K562 (cell line): ENCODE data around the gene HINT2. TPM values are rescaled to one million over a fixed set of nuclear protein-coding genes. Genes with fewer than 3 reads are reported as not detected.
A peak's percentile ranks its signal among the peaks of the same experiment; 100 is the strongest.

Experiments used
- ATF1 ChIP-seq, 2 experiments: fragments of 450-650 bp in 1 of 2; IDR thresholded peaks; 2 replicates each; pipeline ENCODE4 v1.6.1; 2016; ENCODE audit warnings: missing compliant biosample characterization in 1 of 2, missing genetic modification characterization in 1 of 2
- CEBPZ ChIP-seq: fragments of 150-350 bp; IDR thresholded peaks from 2 replicates; pipeline ENCODE4 v1.6.1; 2014; ENCODE audit warnings: low read depth, mild to moderate bottlenecking, low read length, borderline replicate concordance
- CREB1 ChIP-seq, 2 experiments: sonication (generic) in 1 of 2; formaldehyde crosslinking in 1 of 2; IDR thresholded peaks; 2 replicates each; pipeline versions ENCODE4 v1.6.1 to v1.8.0; 2012 to 2022; ENCODE audit warnings: inconsistent platforms in 1 of 2, mild to moderate bottlenecking in 1 of 2, missing genetic modification reagents in 1 of 2, moderate library complexity in 1 of 2
- CREM ChIP-seq: IDR thresholded peaks from 2 replicates; pipeline ENCODE4 v1.6.1; 2014; ENCODE audit warnings: antibody characterized with exemption, low read depth
- EGR1 ChIP-seq: fragments of 450-650 bp; conservative IDR thresholded peaks from 2 replicates; pipeline ENCODE4 v1.6.1; 2017; ENCODE audit warnings: mild to moderate bottlenecking
- FOXJ2 ChIP-seq: fragments of 200-800 bp; sonication (Bioruptor generic); IDR thresholded peaks from 2 replicates; pipeline ENCODE4 v1.6.1; 2016; ENCODE audit warnings: missing genetic modification characterization, missing compliant biosample characterization
- HDAC8 ChIP-seq: fragments of 450-650 bp; IDR thresholded peaks from 2 replicates; pipeline ENCODE4 v1.6.1; 2016; ENCODE audit warnings: mild to moderate bottlenecking, missing genetic modification characterization, moderate library complexity, missing compliant biosample characterization
- HMG20A ChIP-seq: fragments of 450-650 bp; formaldehyde crosslinking; conservative IDR thresholded peaks from 2 replicates; pipeline ENCODE4 v1.4.0; 2020; ENCODE audit warnings: mild to moderate bottlenecking, mixed read lengths
- HNRNPLL ChIP-seq: fragments of 200-400 bp; formaldehyde crosslinking; IDR thresholded peaks from 2 replicates; pipeline ENCODE4 v1.6.1; 2017; ENCODE audit warnings: low read length, low read depth, mild to moderate bottlenecking; ENCODE audit not compliant: poor library complexity, severe bottlenecking
- KLF1 ChIP-seq: fragments of 450-650 bp; IDR thresholded peaks from 2 replicates; pipeline ENCODE4 v1.6.1; 2016; ENCODE audit warnings: missing genetic modification characterization, missing compliant biosample characterization
- LEF1 ChIP-seq: fragments of 450-650 bp; IDR thresholded peaks from 2 replicates; pipeline ENCODE4 v1.6.1; 2016; ENCODE audit warnings: mild to moderate bottlenecking
- MBD2 ChIP-seq: sonication (generic); IDR thresholded peaks from 2 replicates; pipeline ENCODE4 v1.6.1; 2016; ENCODE audit warnings: low read depth, borderline replicate concordance
- NFIC ChIP-seq: fragments of 450-650 bp; IDR thresholded peaks from 2 replicates; pipeline ENCODE4 v1.6.1; 2017; ENCODE audit warnings: mild to moderate bottlenecking, inconsistent platforms
- NR2F6 ChIP-seq: fragments of 450-650 bp; formaldehyde crosslinking; IDR thresholded peaks from 2 replicates; pipeline ENCODE4 v1.4.0; 2020; ENCODE audit warnings: mild to moderate bottlenecking
- POLR2AphosphoS5 ChIP-seq: IDR thresholded peaks from 2 replicates; pipeline ENCODE4 v1.6.1; 2011; ENCODE audit warnings: mild to moderate bottlenecking, low read depth, low read length, moderate library complexity; ENCODE audit not compliant: control insufficient read depth, insufficient read depth
- RAD51 ChIP-seq: fragments of 450-650 bp; IDR thresholded peaks from 2 replicates; pipeline ENCODE4 v1.7.1; 2016; ENCODE audit warnings: low read depth, mild to moderate bottlenecking, borderline replicate concordance
- RBM22 ChIP-seq: fragments of 200-400 bp; formaldehyde crosslinking; IDR thresholded peaks from 2 replicates; pipeline ENCODE4 v1.6.1; 2018; ENCODE audit warnings: low read length, low read depth; ENCODE audit not compliant: poor library complexity, severe bottlenecking
- SP2 ChIP-seq: IDR thresholded peaks from 2 replicates; pipeline ENCODE4 v1.6.1; 2011; ENCODE audit warnings: mild to moderate bottlenecking, low read depth, low read length, moderate library complexity; ENCODE audit not compliant: poor library complexity, severe bottlenecking; ENCODE audit errors: extremely low read depth
- ZFX ChIP-seq: sonication (generic); formaldehyde crosslinking; IDR thresholded peaks from 2 replicates; pipeline ENCODE4 v1.8.0; 2022; ENCODE audit warnings: mild to moderate bottlenecking, missing genetic modification reagents, moderate library complexity
- ZNF282 ChIP-seq: sonication (generic); formaldehyde crosslinking; IDR thresholded peaks from 2 replicates; pipeline ENCODE4 v1.8.1; 2023; ENCODE audit warnings: missing genetic modification reagents
- ZNF57 ChIP-seq: fragments of 450-650 bp; formaldehyde crosslinking; IDR thresholded peaks from 2 replicates; pipeline ENCODE4 v1.4.0; 2020; ENCODE audit warnings: mild to moderate bottlenecking, moderate library complexity
- ZNF77 ChIP-seq: fragments of 250-450 bp; sonication (Bioruptor Pico); IDR thresholded peaks from 2 replicates; pipeline ENCODE4 v1.5.0; 2020
- polyA plus RNA-seq, 8 experiments: library from polyadenylated mRNA; depleted of rRNA in 4 of 8; stranded (reverse) in 5 of 8; unstranded in 3 of 8; fragments of >200 nt; fragmentation: Nextera tagmentation in 2 of 8; fragmentation: Illumina TruSeq in 1 of 8; extraction: Ambion mirVana in 2 of 8; extraction: Trizol in 1 of 8; gene quantifications; 2 replicates each; pipeline versions ENCODE4 v1.2.1 to v1.2.3, GENCODE V29; 2011 to 2014; ENCODE audit warnings: inconsistent platforms in 1 of 8, missing spikeins in 1 of 8
- total RNA-seq, 7 experiments: library from RNA; depleted of rRNA in 6 of 7; stranded (reverse); fragments of >200 nt in 6 of 7; fragmentation: Illumina TruSeq in 2 of 7; extraction: Trizol in 2 of 7; gene quantifications; 2 replicates each; pipeline versions ENCODE4 v1.2.1 to v1.2.3, GENCODE V29; 2011 to 2021; ENCODE audit warnings: low replicate concordance in 1 of 7
- TF ChIP-seq, protein P1 (sequence below): fragments of 200-800 bp; sonication (Bioruptor generic); IDR thresholded peaks from 2 replicates; pipeline ENCODE4 v1.6.1; 2017; ENCODE audit warnings: missing genetic modification characterization, missing compliant biosample characterization
- TF ChIP-seq, protein P2 (sequence below): sonication (generic); formaldehyde crosslinking; IDR thresholded peaks from 2 replicates; pipeline ENCODE4 v1.9.0; 2022; ENCODE audit warnings: mild to moderate bottlenecking, missing genetic modification reagents

HINT2 gene
- total and polyA plus RNA-seq, 9 of the 15 experiments (the other 6 are each of a cell fraction or from before 2014, with no cell fraction given) = 5.6 to 44.1 (median 27.9) TPM

DNA sequence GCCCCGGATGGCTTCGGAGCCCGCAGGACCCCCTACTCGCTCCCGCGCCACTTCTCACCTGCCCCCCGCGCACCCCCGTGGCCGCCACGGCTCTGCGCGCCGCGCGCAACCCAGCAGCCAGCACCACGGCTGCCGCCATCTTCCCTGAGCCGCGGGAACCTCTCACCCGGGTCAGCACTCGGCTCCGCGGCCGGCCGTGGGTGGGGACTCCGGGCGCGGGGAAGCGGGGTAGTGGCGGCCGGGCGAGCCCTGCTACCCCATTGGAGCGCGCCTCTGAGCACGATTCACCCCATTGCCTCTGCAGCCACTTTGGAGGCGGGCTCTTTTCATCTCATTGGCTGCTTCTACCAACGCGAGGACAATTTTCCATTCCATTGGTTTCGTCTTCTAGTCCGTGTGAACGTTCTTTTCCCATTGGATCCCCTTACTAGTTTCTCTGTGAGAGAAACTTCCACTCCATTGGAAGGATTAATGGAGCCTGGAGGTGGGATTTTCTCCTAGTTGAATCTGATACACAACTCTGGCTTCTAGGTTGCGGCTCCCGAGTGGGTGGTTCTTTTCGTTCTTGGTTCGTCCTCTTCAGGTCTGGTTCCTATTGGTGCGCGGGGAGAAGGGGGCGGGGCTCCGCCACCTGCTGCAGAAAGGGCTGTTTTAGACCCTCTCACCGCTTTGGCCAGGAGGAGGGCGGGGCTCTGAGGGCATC, at the start of gene HINT2 (continued):
- peak; percentile 46; the same call in 1 of the 2 replicates for TF ChIP-seq EGR1
- TF ChIP-seq HMG20A (CRISPR knock-in tag) = no peak
- no peak for TF ChIP-seq NFIC
- TF ChIP-seq HDAC8 (tag) = no peak
- peak; percentile 25; the same call in 1 of the 2 replicates for TF ChIP-seq CREB1 (IDR thresholded peaks at IDR 0.05)
- peak; percentile 45 for TF ChIP-seq CREB1 (CRISPR knock-in tag; IDR thresholded peaks at IDR 0.05)
- no peak for TF ChIP-seq LEF1
- 0 out of 2 replicates have a peak, but pooled peaks have one; percentile 22 for TF ChIP-seq ZNF282 (CRISPR knock-in tag)
- peak; percentile 63 for TF ChIP-seq SP2
- peak; percentile 20; the same call in 1 of the 2 replicates for TF ChIP-seq ZFX
- TF ChIP-seq CREM = peak; percentile 65
- TF ChIP-seq NR2F6 (CRISPR knock-in tag) = no peak
- 0 out of 2 replicates have a peak, but pooled peaks have one; percentile 34 for TF ChIP-seq CEBPZ
- no peak for TF ChIP-seq ZNF57 (CRISPR knock-in tag)
- TF ChIP-seq POLR2AphosphoS5 = peak; percentile 76
- peak; percentile 60 for TF ChIP-seq RBM22
- TF ChIP-seq, protein P1, sequence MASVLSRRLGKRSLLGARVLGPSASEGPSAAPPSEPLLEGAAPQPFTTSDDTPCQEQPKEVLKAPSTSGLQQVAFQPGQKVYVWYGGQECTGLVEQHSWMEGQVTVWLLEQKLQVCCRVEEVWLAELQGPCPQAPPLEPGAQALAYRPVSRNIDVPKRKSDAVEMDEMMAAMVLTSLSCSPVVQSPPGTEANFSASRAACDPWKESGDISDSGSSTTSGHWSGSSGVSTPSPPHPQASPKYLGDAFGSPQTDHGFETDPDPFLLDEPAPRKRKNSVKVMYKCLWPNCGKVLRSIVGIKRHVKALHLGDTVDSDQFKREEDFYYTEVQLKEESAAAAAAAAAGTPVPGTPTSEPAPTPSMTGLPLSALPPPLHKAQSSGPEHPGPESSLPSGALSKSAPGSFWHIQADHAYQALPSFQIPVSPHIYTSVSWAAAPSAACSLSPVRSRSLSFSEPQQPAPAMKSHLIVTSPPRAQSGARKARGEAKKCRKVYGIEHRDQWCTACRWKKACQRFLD (CRISPR knock-in tag) = peak; percentile 23; the same call in 1 of the 2 replicates
- no peak for TF ChIP-seq RAD51
- TF ChIP-seq FOXJ2 (tag) = 0 out of 2 replicates have a peak, but pooled peaks have one; percentile 36
- peak; percentile 93 for TF ChIP-seq MBD2
- TF ChIP-seq ATF1 (CRISPR knock-in tag; IDR thresholded peaks at IDR 0.05) = no peak
- peak; percentile 64 for TF ChIP-seq ATF1 (tag; IDR thresholded peaks at IDR 0.05)
- TF ChIP-seq, protein P2, sequence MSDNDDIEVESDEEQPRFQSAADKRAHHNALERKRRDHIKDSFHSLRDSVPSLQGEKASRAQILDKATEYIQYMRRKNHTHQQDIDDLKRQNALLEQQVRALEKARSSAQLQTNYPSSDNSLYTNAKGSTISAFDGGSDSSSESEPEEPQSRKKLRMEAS (CRISPR knock-in tag) = 0 out of 2 replicates have a peak, but pooled peaks have one; percentile 16
- peak; percentile 26 for TF ChIP-seq HNRNPLL
- no peak for TF ChIP-seq ZNF77 (CRISPR knock-in tag)
- no peak for TF ChIP-seq KLF1
